GM20000 (cell line): ENCODE data around the gene ATP1A4.

ENCODE experiments used
- DNase-seq: peaks from one replicate; pipeline ENCODE4 v3.0.0; 2012; ENCODE audit warnings: low spot score
- CTCF ChIP-seq: IDR thresholded peaks from 2 replicates; pipeline ENCODE4 v1.5.1; 2012; ENCODE audit warnings: mild to moderate bottlenecking, control low read depth; ENCODE audit errors: extremely low read depth, missing control alignments

The ATP1A4 gene

GRCh38 chr1:160171354-160171753 is 20.0 kb downstream of the ATP1A4 start:
- no peak for TF ChIP-seq CTCF
- DNase-seq = no peak

- TF ChIP-seq CTCF = no peak
Measured at GRCh38 chr1:160171980-160172379, 20.6 kb downstream of the ATP1A4 start.

GRCh38 chr1:160177231-160177630 is 25.8 kb downstream of the ATP1A4 start:
- TF ChIP-seq CTCF = no peak
- no peak for DNase-seq

More at GRCh38 chr1:160171980-160172379, 20.6 kb downstream of the ATP1A4 start:
- no peak for DNase-seq

GRCh38 chr1:160177667-160178066 is 26.3 kb downstream of the ATP1A4 start:
- no peak for DNase-seq
- TF ChIP-seq CTCF = no peak

- no peak for DNase-seq
- no peak for TF ChIP-seq CTCF
Measured at GRCh38 chr1:160178731-160179130, 27.3 kb downstream of the ATP1A4 start.

GRCh38 chr1:160179336-160179735 is 27.9 kb downstream of the ATP1A4 start:
- no peak for TF ChIP-seq CTCF
- no peak for DNase-seq

GRCh38 chr1:160186246-160186645 is 34.8 kb downstream of the ATP1A4 start:
- TF ChIP-seq CTCF = no peak
- DNase-seq = no peak
